Sigmoid colon (tissue), 4 donors: ENCODE results near the gene TNPO2.

Experiments used
- CTCF ChIP-seq, 4 experiments: fragments of 450-650 bp in 3 of 4; fragments of 200-600 bp in 1 of 4; IDR thresholded peaks; one replicate each; pipeline ENCODE4 v1.5.1; 2016 to 2019; ENCODE audit warnings: antibody characterized with exemption in 4 of 4, mild to moderate bottlenecking in 3 of 4, moderate library complexity in 2 of 4
- EP300 ChIP-seq, 4 donors: sonication (generic); formaldehyde crosslinking; IDR thresholded peaks; one replicate each; pipeline ENCODE4 v1.6.1; 2017; ENCODE audit warnings: antibody characterized with exemption in 4 of 4
- POLR2A ChIP-seq, 2 donors: fragments of 450-650 bp; IDR thresholded peaks; one replicate each; pipeline ENCODE4 v1.6.1; 2016; ENCODE audit warnings: antibody characterized with exemption in 2 of 2, mild to moderate bottlenecking in 2 of 2, moderate library complexity in 2 of 2
- POLR2AphosphoS5 ChIP-seq, 4 donors: sonication (generic); formaldehyde crosslinking; IDR thresholded peaks; one replicate each; pipeline ENCODE4 v1.6.1; 2017; ENCODE audit warnings: antibody characterized with exemption in 4 of 4

GRCh38 chr19:12721656-12722565 lies 1.8 kb downstream of the TNPO2 start:
- no peak for TF ChIP-seq CTCF (IDR thresholded peaks at IDR 0.05)
- TF ChIP-seq EP300 (IDR thresholded peaks at IDR 0.05) = no peak
- no peak for TF ChIP-seq POLR2AphosphoS5 (IDR thresholded peaks at IDR 0.05)
- no peak for TF ChIP-seq POLR2A (IDR thresholded peaks at IDR 0.05)
